ENCODE data around the gene MGLL.

The MGLL gene

DNA sequence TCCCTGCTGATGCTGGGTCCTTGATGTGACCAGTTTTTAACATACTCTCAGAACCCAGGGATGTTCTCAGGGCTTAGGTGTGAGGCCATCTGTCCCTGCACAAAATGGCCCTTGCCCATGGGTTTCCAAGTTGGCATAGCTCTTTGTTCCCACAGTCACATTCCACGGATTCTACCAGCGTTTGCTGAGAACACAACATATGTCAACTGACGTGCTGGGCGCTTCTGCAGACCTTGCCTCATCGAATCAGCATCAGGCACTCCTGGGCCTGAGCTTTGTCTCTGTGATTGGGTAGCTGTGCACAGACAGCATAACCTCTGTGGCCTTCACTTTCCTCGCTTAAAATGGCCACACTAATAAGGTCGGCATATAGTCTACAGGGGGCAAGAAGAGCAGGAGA lies 69.0 kb downstream of the MGLL start:
- no peak for DNase-seq

DNA sequence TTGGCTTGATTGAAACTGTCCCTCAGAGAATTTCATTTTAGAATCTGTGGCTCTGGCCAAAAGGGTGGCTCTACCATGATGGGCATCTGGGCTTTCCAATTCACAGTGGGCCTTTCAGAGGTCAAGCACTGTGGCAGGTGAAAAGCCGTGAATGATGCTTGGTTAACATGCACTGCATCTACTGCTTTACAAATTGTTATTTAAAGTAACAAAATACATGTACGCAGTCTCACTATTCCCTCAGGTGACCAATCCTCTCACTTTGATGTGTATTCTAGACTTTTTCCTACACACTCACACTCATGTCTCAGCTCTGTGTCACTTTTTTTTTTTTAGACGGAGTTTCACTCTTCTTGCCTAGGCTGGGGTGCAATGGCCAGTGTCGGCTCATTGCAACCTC lies 70.5 kb downstream of the MGLL start:
- no peak for DNase-seq

DNA sequence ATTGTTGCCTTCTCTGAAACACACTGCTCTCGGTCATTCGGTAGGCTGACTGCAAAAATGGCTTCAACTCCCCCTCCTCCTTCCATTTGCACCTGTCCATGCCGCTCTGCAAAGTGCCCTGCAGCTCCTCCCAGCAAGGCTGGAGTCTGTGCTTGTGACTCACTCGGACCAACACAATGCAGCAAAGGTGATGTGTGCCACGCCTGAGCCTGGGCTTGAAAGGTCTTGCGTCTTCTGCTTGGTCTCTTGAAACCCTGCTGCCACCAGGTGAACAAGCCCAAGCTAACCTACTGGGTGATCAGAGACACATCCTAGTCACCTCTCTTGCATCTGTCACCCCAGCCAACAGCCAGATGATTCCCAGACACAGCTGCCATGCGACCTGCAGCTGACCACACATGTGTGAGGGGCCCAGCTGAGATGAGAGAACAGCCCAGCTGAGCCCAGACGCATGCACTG lies 71.1 kb downstream of the MGLL start:
- DNase-seq: no peak

DNA sequence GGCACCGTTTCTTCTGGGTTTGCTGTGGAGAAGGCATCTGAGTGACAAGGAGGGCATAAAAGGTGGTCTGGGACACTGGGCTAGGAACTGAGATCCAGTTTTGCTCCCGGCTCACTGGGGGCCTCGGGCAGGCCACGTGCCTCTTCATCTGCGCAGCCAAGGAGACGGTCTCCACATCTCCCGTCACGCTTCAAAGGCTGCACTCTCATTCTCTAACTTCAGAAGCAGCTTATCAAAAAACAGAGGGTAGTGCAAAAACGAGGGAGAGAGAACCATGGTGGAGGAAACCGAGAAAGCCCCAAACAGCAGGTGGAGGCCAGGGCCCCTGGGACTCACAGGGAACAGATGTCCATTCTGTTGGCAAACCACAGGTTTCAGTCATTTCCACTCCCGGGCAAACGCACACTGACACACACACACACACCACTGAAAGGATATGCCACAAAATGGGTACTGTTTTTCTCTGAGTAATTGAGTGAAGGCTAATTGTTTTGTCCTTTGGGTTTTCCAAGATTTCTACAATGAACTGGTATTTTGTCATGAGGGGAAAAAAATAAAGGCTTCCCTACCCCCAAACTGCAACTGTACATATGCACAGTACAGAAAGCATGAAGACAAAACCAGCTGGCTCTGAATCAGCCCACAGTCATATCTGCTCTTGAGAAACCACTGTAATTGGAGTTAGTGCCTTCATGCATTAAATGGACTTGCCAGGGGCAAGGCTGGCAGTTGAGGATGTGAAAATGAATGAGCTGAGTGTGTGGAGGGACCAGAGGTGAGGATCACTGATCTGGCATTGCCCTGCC lies 71.9 kb downstream of the MGLL start:
- DNase-seq: peak; percentile 75

DNA sequence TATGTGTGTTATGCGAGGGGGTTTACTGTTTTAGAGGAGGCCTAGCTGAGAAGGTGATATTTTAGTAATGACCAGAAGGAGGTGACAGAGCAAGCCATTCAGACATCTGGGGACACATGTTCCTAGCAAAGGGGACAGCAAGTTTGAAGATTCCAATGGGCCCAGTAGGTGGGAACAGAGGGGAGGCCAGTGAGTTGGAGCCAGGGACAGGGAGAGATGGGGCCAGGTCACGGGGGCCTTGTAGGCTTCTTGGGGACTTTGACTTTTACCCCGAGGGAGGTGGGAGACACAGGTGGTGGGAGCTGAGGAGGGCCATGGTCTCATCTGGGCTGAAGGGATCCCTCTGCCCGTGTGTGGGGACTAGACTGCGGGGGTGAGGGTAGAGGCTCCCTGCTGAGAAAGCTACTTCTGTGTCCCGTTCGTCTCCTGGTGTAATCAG lies 72.5 kb downstream of the MGLL start:
- no peak for DNase-seq

DNA sequence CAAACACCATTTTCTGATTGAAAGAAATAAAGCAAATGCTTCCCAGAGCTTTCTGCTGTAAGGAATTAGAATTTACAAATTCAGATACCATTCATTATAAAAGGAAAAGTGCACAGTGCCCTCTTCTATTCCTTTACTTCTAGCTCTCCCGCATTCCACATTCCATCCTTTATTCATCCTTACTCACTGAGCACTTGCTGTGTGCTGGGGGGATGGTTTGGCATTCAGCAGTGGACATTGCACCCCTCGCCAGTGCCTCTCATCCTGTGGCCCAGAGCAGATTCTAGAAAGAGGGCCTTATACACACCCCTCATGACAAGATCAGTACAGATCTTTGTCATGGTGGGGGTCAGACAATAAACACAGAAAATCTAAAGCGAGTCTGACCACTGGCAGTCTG lies 73.0 kb downstream of the MGLL start:
- DNase-seq: peak; percentile 37

DNA sequence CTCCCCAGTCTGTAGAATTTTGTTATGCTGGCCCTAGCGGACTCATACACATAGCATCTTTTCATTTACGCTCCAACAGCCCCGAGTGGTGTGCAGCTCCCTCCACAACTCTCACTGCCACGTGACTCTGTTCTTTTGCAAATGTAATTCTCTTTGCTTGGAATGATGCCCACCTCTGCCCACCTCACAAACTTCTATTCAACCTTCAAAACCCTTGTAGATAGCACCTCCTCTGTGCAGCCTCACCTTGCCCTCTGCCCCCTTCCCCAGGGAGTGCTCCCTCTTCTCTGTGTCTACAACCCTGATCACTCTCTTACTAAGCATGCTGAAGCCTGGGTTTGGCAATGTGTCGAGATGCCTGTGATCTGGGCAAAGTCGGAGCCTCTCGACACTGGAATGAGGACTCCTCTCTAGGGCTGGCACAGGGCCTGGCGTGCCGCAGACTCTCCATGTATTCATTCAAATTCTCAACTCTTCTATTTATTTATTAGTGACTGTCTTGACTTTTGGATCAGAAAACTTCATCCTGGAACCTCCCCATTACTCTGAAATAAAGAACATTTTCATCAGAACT lies 73.5 kb downstream of the MGLL start:
- DNase-seq: no peak

DNA sequence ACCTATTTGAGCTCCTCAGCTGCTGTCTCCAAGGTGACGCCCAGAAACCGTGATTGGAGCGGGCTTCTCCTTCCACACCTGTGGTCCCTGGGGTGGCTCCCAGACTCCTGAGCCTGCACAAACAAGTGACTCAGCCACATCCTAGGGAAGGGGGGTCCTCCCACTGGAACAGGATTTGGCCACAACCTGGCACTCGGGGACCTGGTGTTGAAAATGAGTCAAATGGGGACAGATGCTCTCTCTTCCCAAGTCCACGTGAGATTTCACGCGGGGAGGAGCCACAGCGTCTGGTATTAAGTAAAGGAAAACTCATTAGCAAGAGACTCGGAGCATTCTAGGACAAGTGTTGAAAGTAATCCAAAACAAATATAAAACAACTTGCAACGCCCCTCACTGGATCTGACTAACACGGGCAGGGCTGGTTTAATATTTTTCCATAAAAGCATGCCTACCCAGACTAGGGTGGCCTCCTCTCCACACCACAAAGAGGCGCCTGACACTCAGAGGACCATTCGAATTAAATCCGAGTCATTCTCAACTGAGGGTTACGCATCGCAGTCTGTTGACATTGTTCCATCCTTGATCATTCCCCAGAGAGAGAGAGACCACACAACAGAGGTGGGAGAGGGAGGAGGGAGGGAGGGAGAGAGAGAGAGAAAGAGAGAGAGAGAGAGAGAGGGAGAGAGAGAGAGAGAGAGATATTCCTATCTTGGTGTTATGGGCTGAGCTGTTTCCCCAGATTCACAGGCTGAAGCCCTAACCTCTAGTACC lies 74.4 kb downstream of the MGLL start:
- DNase-seq: peak; percentile 97

DNA sequence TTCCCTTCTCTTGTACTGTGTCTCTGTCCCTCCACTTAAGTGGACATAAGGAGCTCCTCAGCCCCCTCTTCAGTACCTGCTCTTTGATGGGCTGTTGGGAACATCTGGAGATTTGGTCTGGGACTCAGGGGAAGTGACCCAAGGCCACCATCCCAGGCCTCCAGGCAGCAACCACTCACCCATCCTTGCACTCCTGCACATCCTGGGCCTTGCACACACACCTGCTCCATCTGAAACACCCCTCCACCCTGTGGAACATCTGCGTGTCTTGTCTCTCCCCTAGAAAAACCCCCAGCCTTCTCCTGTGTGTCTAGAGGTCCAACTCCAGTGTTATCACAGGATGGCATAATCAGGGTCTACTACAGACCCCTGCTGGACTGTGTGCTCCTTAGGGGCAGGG lies 75.2 kb downstream of the MGLL start:
- DNase-seq: no peak

DNA sequence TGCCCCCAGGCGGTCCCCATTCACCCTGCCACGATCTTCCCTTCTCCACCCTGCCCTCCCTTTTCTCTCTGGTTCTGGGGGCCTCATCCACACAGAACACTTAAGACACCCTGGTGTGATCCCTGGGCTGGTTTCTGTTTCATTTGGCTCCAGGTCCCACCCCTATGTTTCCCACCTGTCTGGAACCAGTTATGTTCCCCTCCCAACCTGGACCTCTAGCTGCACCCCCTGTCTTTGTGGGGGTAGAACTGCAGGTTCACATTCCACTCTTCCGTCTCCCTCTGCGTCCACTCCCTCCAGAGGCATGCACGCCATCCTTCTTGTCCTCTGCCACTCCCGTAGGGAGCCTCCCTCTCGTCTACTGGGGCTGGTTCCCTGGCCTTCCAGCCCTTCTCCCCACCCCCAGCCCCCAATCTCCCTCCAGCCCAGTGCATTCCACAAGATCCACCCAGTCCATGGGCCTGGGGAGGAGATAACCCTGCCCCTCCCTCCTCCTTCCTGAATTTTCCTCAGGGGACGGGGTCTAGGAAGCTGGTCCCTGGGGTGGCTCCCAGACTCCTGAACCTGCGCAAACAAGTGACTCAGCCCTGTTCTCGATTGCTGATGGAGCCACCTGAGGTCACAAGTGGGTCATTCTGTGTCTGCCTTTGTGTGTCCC lies 75.8 kb downstream of the MGLL start:
- DNase-seq: peak; percentile 54

DNA sequence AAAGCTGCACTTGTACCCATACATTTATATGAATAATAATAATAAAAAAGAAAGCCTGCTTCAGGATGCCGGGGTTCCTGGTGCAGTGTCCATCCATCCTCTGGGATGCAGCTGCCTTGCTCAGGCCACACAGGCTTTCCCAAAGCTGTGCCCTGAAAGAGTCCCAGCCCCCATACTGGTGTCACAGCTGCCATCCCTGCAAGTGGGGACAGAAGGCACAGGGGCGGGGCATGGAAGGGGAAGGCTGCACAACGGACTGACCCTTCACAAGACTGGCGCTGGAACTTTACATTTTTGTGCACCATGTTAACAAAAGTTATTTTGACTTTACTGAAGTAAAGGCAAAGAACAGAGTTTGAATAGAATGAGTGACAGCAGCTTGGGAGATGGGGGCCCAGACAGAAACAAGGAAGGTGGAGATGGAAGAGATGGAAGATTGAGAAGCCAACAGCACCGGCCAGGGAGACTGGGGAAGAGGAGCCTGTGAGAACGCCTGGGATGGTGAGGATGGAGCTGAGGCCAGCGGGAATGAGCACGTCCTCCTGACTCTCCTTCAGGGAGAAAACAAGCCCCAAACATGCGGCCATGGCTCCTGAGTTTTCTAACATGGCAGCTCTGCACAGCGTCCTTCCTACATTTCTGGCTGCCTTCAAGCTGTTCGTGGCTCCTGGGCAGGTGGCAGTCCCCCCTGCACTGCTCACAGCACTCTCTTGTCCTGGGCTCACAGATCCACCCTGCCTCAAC lies 76.5 kb downstream of the MGLL start:
- DNase-seq: no peak

DNA sequence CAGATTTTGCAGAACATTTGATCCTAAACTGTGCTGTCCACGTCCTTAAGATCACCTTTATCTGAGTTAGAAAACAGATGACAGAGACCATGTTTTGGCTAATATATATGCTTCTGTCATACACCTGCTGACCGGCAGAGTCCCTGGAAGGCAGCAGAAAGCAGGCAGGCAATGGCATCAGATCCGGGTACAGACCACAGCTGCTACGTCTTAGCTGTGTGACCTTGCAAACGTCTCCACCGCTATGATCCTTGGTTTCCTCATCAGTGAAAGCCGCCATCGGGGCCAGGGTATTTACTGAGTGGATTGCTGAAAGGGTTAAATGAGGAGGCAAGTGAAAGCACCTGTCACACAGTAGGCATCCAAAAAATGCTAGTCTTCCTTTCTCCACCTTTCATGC lies 77.4 kb downstream of the MGLL start:
- DNase-seq: no peak

DNA sequence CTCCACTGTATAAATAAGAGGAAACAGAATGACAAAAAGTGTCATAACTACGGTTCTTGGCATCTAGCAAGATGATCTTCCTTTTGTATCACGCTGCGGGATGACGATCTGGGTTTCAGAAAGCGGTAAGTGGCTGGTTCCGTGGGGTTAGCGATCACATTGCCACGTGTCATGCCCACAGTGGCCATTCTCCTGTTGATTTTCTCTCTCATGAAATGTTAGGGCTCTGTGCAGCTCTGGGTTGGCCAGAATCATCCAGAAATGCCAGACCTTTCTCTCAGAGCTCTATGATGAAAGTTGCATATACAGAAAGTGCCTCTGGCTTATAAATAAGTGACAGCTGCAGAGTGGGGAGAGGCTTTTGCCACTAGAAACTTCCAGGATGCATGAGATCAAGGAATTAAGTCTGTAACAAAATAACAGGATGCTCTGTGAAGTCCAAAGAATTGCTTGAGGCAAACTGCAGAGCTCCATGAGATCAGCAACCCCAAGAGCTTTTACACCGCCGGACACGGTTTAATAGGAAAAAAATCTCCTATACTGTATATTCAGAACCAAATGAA lies 78.0 kb downstream of the MGLL start:
- DNase-seq: no peak

DNA sequence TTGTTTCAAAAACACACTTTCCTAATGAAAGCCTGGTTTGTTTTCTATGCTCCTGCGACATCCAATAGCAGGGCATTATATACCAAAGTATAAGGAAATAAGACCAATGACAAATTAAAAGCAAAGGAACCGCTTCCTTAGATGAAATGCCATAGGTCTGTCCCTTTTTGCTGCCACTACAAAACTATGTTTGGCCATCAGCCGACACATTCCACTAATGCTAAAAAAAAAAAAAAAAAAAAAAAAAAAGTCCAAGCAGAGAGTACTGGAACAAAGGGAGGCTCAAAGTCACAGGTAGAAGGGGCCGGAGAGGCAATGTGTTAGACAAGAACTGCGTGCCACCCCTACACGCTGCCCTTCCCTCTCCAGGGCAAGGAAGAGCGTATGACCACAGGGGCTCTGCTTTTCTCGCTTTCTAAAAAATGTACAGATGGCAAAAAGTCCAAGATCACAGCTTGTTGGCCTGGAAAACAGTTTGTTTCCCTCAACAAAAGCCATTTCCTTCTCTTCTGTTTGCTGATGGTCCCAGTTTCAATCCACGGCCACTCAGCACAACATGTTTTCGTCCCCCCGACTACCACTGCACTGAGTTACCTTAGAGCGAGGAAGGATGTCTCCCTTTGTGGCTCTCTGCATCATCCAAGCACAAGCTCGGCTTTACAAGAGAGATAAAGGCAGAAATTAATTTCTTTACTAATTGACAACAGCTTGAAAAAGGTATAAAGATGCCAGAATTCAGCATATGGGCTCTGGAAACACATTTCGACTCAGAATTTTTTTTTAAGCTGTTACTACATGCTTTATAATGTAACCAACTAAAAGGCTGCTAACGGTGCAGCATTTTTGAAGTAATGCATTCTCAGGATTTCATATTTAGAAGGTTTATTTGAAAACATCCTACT lies 78.7 kb downstream of the MGLL start:
- peak; percentile 27 for DNase-seq

DNA sequence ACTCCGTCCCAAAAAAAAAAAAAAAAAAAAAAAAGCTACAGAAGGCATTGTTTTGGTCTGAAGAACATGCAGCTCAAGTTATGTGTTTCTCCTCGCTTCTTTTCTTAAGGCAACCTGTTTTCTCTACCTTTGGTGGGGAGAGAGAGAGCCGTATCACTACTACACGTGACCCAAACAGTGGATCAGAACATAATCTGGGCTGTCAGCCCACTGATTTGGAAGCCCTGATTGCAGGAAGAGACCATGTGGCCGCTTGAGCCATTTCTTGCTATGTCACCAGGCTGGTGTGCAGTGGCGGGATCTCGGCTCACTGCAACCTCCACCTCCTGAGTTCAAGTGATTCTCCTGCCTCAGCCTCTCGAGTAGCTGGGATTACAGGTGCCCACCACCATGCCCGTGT lies 79.7 kb downstream of the MGLL start:
- no peak for DNase-seq

DNA sequence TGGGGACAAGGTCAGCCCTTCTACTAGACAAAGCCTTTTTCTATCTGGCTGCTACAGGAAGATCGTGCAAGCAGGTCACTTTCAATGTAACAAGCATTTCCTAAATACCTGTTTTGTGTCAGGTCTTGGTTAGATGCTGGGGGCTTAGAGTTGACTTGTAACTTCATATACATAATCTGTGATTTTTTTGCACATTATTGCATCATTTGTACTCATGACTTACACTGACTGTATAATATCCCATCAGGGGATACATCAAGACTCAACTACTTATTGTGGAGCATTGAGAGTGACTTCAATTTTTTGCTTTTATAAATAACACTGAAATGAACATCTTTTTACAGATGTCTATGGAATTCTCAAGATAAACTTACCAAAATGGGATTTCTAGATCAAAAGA lies 80.6 kb downstream of the MGLL start:
- DNase-seq: no peak

DNA sequence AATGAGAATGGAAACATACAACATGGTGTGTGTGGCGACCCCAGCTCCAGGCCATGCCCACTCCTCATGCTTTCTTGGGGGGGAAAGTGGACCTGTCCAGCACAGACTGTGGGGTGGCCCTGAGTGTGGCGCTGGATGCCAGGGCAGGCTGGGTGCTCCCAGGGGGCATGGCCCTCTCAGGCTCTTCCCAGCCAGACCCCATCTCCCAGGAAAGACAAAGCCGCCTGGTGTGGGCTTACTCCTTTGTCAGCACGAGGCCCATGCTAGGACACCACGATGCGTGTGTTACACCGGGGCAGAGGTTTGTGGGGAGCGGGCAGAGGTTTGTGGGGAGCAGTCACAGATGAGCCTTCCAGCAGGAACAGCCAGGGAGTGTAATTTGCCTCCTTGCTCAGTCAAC lies 81.1 kb downstream of the MGLL start:
- no peak for DNase-seq

DNA sequence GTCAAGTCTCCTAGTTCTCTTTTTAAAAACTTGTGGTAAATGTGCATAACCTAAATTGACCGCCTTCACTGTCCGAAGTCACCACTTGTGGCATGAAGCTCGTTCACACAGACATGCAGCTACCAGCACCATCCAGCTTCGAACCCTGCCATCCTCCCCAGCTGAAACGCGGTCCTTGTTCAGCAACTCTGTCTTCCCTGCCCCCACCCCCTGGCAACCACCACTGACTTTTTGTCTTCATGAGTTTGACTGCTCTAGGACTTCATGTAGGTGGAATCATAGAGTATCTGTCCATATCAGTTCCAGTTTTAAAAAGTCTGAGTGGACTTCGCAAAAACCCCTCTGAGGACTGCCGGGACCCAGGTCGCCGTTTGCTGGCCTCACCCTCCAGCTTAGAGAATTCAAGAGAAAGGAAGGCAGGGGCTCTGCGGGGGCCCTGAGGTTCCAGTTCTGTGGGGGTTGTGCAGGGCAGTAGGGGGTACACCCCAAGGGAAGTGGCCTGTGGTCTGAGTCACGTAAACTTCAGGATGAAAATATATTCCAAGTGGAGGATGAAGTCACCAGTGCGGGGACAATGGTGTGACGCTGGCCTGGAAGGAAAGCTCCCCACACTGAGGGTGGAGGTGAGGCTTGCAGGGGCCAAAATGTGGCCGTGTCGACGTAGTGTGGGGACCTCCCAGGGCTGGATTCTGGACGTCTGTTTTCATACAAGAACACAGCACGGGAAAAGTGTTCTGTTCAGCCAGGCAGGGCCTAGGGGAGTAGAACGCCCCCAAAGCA lies 82.0 kb downstream of the MGLL start:
- no peak for DNase-seq

DNA sequence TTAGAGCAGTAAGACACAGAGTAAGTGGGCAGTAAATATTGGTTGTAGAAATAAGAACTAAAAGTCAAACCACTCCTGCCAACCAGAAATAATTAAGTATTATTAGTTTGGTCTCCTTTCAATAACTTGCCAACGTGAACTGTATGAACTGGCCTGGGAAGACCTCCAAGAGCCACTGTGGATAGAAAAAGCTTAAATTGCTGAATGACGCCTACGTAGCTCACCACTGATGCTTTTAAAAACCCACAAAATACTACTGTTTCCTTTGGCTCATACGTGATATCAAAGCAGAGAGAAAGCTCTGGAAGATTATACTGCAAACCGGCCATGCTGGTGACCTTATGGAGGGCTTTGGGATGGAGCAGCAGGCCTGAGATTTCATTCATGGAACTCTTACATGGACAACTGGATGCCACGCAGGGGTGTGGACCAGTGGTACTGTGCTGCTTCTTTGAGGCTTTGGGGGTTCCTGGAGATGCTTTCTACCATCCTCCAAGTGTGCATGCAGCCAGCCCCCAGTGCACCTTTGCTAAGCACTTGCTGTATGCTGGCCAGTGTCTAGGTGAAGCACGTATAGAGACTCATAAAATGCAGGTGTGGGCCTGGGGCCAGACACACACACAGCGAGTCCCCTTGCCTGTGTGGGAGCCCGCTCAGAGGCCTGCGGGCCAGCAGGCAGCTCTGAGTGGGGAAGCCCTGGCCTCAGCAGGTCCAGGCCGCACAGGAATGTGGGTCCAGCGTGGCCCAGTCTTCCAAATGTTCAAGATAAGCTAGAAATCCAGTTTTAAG lies 82.8 kb downstream of the MGLL start:
- no peak for DNase-seq

All from fibroblast of skin of scalp (primary cell).